OCI-LY3 (cell line): ENCODE data around the gene CFAP74.
A peak's percentile ranks its signal among the peaks of the same experiment; 100 is the strongest.

ENCODE experiments used
- H2AFZ ChIP-seq: fragments of 200-600, 300-600 bp; shearing (Covaris generic); 2 replicates; pipeline ENCODE4 v1.6.0; 2014; ENCODE audit warnings: antibody characterized with exemption, low read depth, low read length
- H3K27ac ChIP-seq: fragments of 200-600, 300-600 bp; sonication (generic); 2 replicates; pipeline ENCODE4 v1.5.1; 2014; ENCODE audit warnings: mild to moderate bottlenecking, low read length, moderate library complexity, mixed read lengths
- H3K27me3 ChIP-seq: fragments of 200-600, 300-600 bp; sonication (generic); 2 replicates; pipeline ENCODE4 v1.6.1; 2014; ENCODE audit warnings: low read depth, low read length, mixed read lengths
- H3K36me3 ChIP-seq: fragments of 200-600, 300-600 bp; sonication (generic); replicated peaks from 2 replicates; pipeline ENCODE3; 2014; ENCODE audit warnings: low read depth, low read length, mixed read lengths
- H3K4me1 ChIP-seq: fragments of 300-600, 200-600 bp; sonication (generic); 2 replicates; pipeline ENCODE4 v1.6.1; 2014; ENCODE audit warnings: low read length, mixed read lengths
- H3K4me2 ChIP-seq: fragments of 200-600, 300-600 bp; sonication (generic); 2 replicates; pipeline ENCODE4 v1.6.1; 2014; ENCODE audit warnings: low read length, mixed read lengths
- H3K4me3 ChIP-seq: fragments of 300-600, 200-600 bp; sonication (generic); 2 replicates; pipeline ENCODE4 v1.5.1; 2014; ENCODE audit warnings: antibody characterized with exemption, mild to moderate bottlenecking, low read length, moderate library complexity
- H3K79me2 ChIP-seq: fragments of 300-600, 200-600 bp; shearing (Covaris generic); 2 replicates; pipeline ENCODE4 v1.6.1; 2014; ENCODE audit warnings: mild to moderate bottlenecking, low read length, mixed read lengths
- H3K9ac ChIP-seq: fragments of 300-600, 200-600 bp; shearing (Covaris generic); 2 replicates; pipeline ENCODE4 v1.6.0; 2014; ENCODE audit warnings: mild to moderate bottlenecking, low read length, moderate library complexity
- H3K9me3 ChIP-seq: fragments of 200-600, 300-600 bp; shearing (Covaris generic); 2 replicates; pipeline ENCODE4 v1.6.1; 2014; ENCODE audit warnings: low read length, mixed read lengths; ENCODE audit not compliant: insufficient read depth
- H4K20me1 ChIP-seq: fragments of 200-600, 300-600 bp; sonication (generic); 2 replicates; pipeline ENCODE4 v1.6.1; 2016; ENCODE audit warnings: low read length, mixed read lengths; ENCODE audit not compliant: insufficient read depth
- EZH2phosphoT487 ChIP-seq: fragments of 200-600 bp; shearing (Covaris generic); IDR thresholded peaks from 2 replicates; pipeline ENCODE4 v1.6.1; 2018; ENCODE audit warnings: antibody characterized with exemption, mixed run types, low read depth
- TF ChIP-seq, protein P1 (sequence below): fragments of 200-600, 300-600 bp; sonication (generic); IDR thresholded peaks from 2 replicates; pipeline ENCODE4 v1.5.1; 2014; ENCODE audit warnings: antibody characterized with exemption, low read length, low read depth

The CFAP74 gene

DNA sequence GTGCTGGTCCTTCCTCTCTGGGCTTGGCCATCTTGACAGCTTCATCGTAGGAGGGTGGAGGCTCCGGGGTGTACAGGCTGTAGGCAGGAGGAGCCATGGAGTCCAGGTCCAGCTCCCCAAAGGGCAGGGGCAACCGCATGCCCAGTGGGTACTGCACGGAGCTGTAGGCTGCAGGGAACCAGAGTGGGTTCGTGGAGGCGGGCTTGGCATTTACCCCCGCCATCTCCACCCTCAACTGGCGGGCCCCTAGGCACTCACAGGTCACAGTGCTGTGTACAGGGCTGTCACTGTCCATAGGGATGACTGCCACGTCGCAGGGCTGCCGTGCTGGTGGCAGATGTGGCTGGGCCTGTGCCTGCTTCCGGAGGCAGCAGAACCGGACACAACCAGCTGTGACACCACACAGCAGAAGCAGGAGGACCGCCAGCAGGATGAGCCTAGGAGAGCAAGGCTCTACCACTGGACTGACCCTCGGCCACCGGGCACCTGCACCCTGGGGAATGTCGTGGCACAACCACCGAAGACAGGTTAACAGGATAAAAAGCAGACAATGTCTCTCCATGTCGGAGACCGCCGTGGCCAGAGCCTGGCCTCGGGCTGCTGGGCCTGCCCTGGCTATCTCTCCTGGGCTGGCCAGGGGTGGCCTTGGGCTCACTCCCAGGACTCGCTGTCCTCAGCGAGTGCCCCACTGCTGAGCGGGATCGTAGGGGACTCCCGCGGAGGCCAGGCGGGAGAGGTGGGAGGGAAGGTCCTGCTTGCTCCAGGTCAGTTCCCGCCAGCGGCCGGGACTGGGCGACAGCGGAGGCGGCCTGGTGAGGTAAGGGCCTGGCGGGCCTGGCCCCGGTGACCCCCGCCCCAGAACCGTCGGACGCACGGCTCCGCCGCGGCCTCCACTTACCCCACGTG lies 85.3 kb downstream of the CFAP74 start:
- TF ChIP-seq, protein P1, sequence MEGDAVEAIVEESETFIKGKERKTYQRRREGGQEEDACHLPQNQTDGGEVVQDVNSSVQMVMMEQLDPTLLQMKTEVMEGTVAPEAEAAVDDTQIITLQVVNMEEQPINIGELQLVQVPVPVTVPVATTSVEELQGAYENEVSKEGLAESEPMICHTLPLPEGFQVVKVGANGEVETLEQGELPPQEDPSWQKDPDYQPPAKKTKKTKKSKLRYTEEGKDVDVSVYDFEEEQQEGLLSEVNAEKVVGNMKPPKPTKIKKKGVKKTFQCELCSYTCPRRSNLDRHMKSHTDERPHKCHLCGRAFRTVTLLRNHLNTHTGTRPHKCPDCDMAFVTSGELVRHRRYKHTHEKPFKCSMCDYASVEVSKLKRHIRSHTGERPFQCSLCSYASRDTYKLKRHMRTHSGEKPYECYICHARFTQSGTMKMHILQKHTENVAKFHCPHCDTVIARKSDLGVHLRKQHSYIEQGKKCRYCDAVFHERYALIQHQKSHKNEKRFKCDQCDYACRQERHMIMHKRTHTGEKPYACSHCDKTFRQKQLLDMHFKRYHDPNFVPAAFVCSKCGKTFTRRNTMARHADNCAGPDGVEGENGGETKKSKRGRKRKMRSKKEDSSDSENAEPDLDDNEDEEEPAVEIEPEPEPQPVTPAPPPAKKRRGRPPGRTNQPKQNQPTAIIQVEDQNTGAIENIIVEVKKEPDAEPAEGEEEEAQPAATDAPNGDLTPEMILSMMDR: no peak
- TF ChIP-seq EZH2phosphoT487: no peak
- Histone ChIP-seq H3K9ac (no peak overlapping the region), H2AFZ (no peak overlapping the region), H4K20me1 (no peaks in the 10 kb centered on the region), H3K27me3 (no peaks in the 10 kb centered on the region), H3K4me2 (peak overlapping the region; percentile 76), H3K9me3 (no peaks in the 10 kb centered on the region), H3K36me3 (no peaks in the 10 kb centered on the region), H3K4me3 (peak overlapping the region; percentile 76), H3K4me1 (no peaks in the 10 kb centered on the region; the same call in 1 of the 2 replicates), H3K79me2 (no peaks in the 10 kb centered on the region), H3K27ac (no peak overlapping the region)

DNA sequence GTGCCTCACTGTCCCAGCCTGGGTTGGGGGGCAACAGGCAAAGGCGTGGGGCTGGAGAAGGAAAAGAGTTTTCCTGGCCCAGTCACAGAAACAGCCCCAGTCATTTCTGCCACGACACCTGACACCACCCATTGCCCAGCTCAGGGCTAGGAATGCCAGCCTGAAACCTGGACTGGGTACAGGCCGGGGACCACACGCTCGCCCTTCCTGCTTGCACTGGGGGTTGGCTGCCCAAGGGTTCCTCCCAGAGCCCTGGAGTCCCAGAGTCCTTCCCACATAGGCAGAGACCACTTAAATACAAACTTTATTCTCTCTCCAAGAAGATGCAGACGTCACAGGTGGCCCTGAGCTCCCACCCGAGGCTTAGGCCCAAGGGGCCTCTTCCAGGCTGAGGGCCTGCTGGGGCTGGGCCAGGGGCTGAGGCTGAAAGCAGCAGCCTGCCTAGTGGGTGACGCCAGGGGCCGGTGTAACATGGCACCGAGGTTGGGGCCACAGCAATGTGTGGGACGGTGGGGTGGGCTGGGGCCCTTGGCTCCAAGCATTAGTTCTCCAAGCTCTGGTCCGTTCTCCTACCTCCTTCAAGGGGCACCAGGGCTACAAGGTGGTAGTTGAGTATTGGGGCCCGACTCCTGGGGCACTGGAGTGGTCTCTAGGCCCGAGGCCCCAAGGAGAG lies 86.1 kb downstream of the CFAP74 start:
- no peak for TF ChIP-seq EZH2phosphoT487
- TF ChIP-seq, protein P1: no peak
- no peaks in the 10 kb centered on the region for H4K20me1 ChIP-seq
- H3K9me3 ChIP-seq: no peaks in the 10 kb centered on the region
- H2AFZ ChIP-seq: no peak overlapping the region
- no peaks in the 10 kb centered on the region; the same call in 1 of the 2 replicates for H3K4me1 ChIP-seq
- H3K4me2 ChIP-seq: no peak overlapping the region
- H3K27me3 ChIP-seq: no peaks in the 10 kb centered on the region
- no peaks in the 10 kb centered on the region for H3K79me2 ChIP-seq
- no peak overlapping the region for H3K4me3 ChIP-seq
- no peak overlapping the region for H3K9ac ChIP-seq
- no peaks in the 10 kb centered on the region for H3K36me3 ChIP-seq
- H3K27ac ChIP-seq: no peak overlapping the region

GRCh38 chr1:1916851-1917251 lies 86.7 kb downstream of the CFAP74 start:
- H3K36me3 ChIP-seq: no peaks in the 10 kb centered on the region
- no peak overlapping the region for H2AFZ ChIP-seq
- no peak overlapping the region for H3K4me2 ChIP-seq
- H3K27ac ChIP-seq: no peak overlapping the region
- no peaks in the 10 kb centered on the region; the same call in 1 of the 2 replicates for H3K4me1 ChIP-seq
- H3K79me2 ChIP-seq: no peaks in the 10 kb centered on the region
- H3K9ac ChIP-seq: no peak overlapping the region
- H4K20me1 ChIP-seq: no peaks in the 10 kb centered on the region
- no peaks in the 10 kb centered on the region for H3K9me3 ChIP-seq
- H3K27me3 ChIP-seq: no peaks in the 10 kb centered on the region
- H3K4me3 ChIP-seq: no peak overlapping the region
- TF ChIP-seq, protein P1: no peak
- no peak for TF ChIP-seq EZH2phosphoT487
